CD1c-positive myeloid dendritic cell (primary cell): ENCODE results near the gene GPC5.

ENCODE experiments used
- DNase-seq: peaks from one replicate; pipeline ENCODE4 v3.0.0-alpha.2; 2016; ENCODE audit errors: extremely low spot score

Gene GPC5

GRCh38 chr13:91962946-91963345, 564.5 kb downstream of the GPC5 start:
- DNase-seq, result no peak

GRCh38 chr13:91965511-91965910, 567.1 kb downstream of the GPC5 start:
- DNase-seq, result no peak

- no peak for DNase-seq
These were observed 580.1 kb downstream of the GPC5 start for GRCh38 chr13:91978571-91978970.

GRCh38 chr13:91986761-91987483, 588.5 kb downstream of the GPC5 start:
- no peak for DNase-seq

- no peak for DNase-seq
These were observed 589.9 kb downstream of the GPC5 start for GRCh38 chr13:91988331-91988730.

- DNase-seq, result no peak
These were observed 614.4 kb downstream of the GPC5 start for GRCh38 chr13:92012787-92013186.

- DNase-seq, result no peak
These were observed 619.3 kb downstream of the GPC5 start for GRCh38 chr13:92017737-92018136.

- no peak for DNase-seq
These were observed 630.3 kb downstream of the GPC5 start for GRCh38 chr13:92028695-92029094.

GRCh38 chr13:92029641-92030040, 631.2 kb downstream of the GPC5 start:
- DNase-seq, result no peak

- DNase-seq, result no peak
These were observed 640.5 kb downstream of the GPC5 start for GRCh38 chr13:92038905-92039304.

GRCh38 chr13:92042522-92042921, 644.1 kb downstream of the GPC5 start:
- DNase-seq, result no peak

GRCh38 chr13:92044351-92044750, 645.9 kb downstream of the GPC5 start:
- DNase-seq, result no peak

- no peak for DNase-seq
These were observed 656.0 kb downstream of the GPC5 start for GRCh38 chr13:92054389-92054788.

- DNase-seq, result no peak
These were observed 676.2 kb downstream of the GPC5 start for GRCh38 chr13:92074658-92075057.

GRCh38 chr13:92097337-92097903, 699.0 kb downstream of the GPC5 start:
- no peak for DNase-seq

GRCh38 chr13:92101801-92102200, 703.4 kb downstream of the GPC5 start:
- DNase-seq, result no peak

- DNase-seq, result no peak
These were observed 705.3 kb downstream of the GPC5 start for GRCh38 chr13:92103689-92104153.

GRCh38 chr13:92122186-92122853, 723.9 kb downstream of the GPC5 start:
- no peak for DNase-seq

- no peak for DNase-seq
These were observed 728.0 kb downstream of the GPC5 start for GRCh38 chr13:92126399-92126798.

GRCh38 chr13:92135509-92135908, 737.1 kb downstream of the GPC5 start:
- no peak for DNase-seq

- DNase-seq, result no peak
These were observed 738.2 kb downstream of the GPC5 start for GRCh38 chr13:92136449-92137155.

- no peak for DNase-seq
These were observed 739.1 kb downstream of the GPC5 start for GRCh38 chr13:92137520-92137919.
